ENCODE data around the gene CD6.
A peak's percentile ranks its signal among the peaks of the same experiment; 100 is the strongest.
"Not testable (repeated sequence)": the region's sequence is repeated elsewhere in the genome, so short reads cannot be mapped to it uniquely, and the experiment has no call there.

CD6 gene

DNA sequence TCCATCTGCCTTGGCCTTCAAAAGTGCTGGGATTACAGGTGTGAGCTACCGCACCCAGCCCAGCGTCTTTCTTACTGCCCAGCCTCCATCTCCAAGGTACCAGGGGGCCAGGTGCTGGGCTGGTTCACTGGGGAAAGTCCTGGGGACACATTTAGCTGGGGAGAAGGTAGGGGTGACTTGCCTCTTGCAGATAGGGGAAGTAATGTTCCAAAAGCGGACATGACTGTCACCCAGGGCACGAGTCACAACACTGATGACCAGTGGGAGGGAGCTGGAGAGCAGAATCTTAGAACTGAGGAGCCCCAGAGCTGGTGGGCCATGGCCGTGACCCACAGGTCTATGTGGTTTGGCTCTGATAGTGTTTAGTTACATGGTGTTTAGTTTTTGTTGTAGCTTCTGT is 17.1 kb upstream of the CD6 start:
- no peak for DNase-seq

DNA sequence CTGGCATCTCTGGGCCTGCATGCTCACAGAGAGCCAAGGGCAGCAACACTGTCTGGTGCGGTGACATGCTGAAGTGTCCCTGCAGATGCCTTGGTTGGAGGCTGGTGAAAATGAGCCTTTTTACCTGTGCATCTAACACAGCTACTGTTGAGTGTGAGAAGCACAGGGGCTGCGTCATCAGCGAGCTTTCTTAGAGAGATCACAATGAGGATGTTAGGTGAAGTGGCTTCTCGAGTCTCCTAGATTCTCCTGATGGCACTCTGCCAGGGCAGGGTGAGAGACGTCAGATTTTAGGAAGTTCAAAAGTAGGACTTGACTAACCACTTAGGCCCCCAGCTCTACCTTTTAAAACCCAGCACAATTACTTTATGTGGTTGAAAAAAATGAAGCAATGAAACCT is 15.9 kb upstream of the CD6 start:
- DNase-seq, result no peak

DNA sequence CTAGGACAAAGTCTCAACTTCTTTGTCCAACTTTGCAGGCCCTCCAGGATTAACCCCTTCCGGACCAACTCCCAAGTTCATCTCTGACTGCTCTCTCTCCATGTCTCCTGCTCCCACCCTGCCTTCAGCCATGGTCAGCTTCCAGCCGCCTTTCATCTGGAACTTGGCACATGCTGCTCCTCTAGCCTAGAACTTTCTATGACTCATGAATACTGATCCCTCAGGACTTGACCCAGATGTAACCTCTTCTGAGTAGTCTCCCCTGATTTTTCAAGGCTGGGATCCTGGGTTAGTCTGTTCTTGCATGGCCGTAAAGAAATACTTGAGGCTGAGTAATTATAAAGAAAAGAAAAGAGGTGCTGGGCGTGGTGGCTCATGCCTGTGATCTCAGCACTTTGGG is 14.3 kb upstream of the CD6 start:
- no peak for DNase-seq

DNA sequence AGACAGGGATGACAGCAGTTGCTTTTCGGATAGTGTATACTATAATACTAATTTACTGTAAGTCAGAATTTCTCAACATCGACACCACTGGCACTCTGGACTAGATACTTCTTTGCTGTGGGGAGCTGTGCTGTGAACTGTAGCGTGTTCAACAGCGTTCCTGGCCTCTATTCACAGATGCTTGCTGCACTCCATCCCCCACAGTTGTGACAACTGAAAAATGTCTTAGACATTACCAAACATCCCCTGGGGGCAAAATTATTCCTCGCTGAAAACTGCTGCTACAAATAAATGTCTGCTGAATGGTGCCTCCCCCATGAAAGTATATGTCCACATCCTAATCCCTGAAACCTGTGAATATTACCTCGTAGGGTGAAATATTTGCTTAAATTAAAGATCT is 12.0 kb upstream of the CD6 start:
- no peak for DNase-seq

DNA sequence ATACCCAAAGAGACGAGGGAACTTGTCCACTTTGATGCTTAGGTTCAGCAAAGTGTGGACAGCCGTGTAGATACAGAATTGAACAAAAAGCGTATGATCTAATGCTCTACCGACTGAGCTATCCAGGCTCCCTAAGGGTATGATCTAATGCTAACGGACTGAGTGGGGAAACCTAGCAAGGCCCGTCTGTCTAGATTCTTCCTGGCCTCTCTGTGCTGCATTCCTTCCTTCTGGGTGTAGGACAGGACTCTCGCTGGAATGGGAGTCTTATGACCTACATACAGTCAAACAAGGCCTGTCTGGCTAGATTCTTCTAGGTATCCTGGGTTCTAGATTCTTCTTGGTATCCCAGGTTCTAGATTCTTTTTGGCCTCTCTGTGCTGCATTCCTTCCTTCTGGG is 11.1 kb upstream of the CD6 start:
- no peak for DNase-seq

DNA sequence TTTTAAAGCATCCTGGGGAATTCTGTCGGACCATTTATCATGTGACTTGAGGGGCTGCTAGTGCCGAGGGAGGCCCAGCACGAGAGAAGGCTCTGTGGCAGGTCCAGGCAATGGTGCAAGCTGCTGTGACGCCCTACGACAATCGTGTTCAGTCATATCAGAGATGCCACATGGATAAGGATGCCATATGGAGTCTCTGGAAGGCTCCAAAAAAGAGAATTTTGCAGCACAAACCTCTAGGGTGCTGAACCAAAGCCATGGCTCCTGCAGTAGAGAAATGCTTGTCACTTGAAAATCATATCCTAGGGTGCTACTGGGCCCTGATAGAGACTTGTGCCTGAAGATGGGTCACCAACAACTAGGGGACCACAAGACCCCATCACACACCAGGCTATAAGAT is 6.7 kb upstream of the CD6 start:
- DNase-seq, result no peak

DNA sequence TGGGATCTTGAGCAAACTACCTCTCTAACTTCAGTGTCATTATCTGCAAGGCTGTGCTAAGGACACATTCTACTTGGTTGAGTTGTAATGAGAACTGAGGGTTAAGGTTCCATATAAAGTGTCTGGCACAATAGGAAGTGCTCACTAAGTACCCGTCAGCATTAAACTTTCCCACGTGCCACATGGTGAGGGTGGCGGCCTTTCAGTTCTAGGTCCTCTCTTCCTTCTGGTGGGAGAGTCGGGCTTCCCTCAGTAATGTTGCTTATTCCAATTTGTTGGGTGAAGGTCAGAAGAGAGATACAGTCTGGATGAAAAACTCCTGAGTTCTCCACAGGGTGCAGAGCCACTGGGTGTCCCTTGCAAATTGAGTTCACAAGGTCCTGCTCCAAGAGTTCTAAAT is 4.6 kb upstream of the CD6 start:
- no peak for DNase-seq

DNA sequence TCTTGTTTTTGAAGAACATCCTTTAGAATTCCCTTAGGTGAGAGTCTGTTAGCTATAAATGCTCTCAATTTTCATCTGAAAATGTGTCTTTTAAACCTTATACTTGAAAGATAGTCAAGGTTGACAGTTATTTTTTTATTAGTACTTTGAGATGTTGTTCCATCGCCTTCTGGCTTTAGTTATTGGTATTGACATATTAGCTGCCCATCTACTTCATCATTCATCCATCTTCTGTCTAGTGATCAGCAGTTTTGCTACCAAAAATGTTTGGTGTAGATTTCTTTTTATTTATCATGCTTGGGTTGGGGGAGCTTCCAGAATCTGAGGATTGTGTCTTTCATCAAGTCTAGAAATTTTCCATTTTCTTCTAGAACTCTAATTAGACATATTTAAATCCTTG is 3.3 kb upstream of the CD6 start:
- DNase-seq, result no peak

DNA sequence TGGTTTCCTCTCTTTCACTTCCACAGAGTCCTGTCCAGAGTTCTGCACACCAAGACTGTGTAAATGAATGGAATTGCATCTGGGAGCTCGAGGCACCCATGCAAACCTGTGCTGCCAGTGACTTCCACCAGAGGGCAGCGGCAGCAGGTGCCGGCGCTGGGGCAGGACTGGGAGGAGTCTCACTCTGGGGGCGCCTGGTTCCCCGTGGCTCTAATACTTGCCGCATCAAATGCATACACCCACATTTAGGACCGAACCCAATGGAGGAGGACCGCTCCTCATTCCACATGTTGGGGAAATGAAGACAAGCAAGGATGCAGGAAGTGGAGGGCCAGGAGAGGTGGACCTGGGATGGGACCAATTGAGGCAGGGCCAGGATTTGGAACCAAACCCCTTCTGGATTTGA is 1.1 kb upstream of the CD6 start:
- DNase-seq, result peak; percentile 81

DNA sequence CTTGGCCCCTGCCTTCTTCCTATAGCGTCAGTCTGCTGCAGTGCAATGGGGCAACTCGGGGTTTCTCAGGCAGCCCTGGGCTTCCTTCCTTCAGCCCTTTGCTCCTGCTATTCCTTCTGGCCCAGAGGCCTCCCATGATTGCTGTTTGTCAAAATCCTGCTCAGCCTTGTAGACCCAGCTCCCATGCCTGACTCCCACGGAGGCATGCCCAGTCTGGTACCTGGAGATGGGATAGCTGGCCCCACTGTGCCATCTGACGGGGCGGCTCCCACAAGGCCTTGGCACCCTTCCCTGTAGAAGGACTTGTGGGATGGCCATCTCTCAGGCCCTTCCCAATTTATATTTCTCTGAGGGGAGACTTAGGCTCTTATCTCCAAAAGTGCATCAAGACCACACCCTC is 590 bp upstream of the CD6 start:
- no peak for DNase-seq

DNA sequence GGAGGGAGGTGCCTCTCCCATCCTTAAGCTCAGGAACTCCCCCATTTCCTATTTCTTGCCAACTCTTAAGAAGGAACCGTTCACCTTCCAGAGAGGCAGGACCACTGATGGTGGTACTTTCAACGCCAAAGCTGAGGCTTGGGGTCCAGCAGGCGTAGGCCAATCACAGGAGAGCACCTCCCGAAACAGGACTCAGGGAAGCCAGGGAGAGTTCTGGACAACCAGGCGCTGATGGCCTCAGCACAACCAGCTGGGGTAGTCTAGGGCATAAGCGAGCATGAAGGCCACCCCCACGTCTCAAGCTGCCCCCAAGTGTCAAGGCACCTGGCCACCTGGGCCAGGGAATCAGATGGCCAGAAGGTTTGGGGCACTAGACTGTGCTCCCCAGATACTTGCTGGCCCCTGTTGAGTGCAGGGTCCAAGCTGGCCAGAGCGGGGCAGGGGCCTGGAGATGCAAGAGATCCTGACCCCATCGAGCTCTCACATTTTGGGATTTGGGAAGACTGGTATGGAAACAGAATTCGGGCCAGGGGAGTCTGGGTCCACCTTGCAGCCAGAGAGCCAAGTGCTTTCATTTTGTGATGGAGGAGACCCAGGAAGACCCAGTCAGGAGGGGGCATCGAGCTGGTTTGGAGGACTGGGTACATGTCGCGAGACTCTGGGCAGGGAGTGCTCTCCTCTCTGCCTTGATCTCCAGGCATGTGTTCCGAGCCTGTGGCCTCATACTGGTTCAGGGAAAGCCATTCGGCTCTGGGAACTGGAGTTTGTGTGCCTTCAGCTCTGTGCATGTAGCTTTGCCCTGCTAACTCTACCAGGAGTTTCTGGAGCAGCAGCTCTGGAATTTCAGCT is 926 bp downstream of the CD6 start:
- no peak for DNase-seq

DNA sequence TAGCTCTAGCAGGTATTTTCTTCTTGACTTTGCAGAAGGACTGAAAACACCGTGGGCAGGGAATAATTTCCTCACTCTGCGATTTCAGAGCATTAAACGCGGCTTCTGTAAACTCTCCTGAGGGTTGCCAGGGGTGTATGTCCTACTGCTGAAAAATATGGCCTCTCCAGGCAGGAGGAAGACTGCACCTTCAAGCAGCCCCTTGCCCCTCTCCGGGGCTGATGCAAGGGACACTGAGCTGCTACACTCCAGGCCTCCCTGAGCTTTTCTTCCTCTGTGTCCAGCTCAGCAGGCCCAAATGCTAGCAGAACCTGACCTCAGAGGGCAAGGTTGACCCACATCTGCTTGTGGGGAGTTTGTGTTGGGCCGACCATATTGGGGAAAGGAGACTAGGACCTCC is 2.2 kb downstream of the CD6 start:
- no peak for DNase-seq

DNA sequence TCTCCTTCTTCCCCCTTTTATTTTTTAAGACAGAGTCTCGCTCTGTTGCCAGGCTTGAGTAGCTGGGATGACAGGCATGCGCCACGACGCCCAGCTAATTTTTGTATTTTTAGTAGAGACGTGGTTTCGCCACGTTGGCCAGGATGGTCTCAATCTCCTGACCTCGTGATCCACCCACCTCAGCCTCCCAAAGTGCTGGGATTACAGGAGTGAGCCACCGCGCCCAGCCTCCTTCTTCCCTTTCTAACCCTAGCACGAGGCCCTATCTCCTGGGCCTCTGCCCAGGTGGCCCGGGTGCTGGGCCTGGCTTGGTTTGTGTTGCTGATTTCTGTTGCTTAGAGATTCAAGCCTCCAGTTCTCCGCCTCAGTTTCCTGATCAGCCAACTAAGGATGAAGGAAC is 2.8 kb downstream of the CD6 start:
- not testable (repeated sequence) for DNase-seq

DNA sequence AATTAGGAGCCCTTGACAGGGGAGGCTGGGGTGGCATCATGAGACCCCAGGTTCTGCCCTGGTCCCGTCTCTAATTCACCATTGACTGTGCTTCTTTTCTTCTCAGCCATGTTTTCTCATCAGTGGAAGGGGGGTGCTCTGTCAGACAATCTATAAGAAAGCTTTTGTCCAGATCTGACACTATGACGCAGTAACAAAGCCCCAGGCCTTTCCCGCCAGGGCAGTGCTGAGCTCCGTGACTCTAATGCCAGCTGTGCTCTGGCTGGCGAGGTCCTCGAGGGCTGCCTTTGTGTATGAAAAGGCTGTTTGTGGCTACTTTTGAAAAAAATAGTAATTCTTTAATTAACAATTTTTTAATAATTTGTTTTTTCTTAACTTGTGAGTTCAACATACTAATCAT is 3.2 kb downstream of the CD6 start:
- DNase-seq, result no peak

DNA sequence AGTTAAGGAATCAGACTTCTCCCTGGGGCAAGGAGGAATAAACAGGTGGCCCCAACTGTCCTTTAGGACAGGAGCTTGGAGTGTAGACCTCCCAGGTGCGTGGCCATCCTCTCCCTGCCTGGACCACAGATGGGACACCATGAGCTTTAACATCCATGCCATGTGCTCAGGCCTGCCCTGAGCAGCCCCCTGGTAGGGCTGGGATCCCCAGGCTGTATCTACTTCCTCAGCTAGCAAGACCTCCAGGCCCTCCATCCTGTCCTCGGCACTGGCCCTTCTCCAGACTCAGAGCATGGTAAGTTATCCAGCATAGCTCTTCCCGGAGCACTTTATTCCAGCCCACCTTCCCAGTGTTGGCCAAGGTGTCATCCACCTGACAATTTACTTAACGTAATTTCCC is 5.7 kb downstream of the CD6 start:
- DNase-seq, result no peak

DNA sequence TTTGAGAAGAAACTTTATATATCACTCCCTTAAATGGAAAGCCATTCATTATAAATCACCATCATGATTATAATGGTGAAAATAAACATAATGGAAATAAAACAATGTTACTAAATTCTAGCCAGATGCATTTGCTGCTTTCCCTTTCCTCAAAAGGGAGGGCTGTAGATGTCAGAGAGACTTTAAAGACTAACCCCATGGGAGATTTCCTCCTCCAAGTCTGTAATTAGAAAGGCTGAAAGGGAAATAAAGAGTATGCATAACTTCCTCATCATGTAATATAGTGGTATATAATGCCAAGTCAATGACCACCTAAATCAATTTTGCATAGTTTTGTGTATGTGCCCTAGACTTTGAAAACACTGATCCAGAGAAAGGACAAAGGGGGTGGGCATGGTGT is 6.4 kb downstream of the CD6 start:
- DNase-seq, result no peak

DNA sequence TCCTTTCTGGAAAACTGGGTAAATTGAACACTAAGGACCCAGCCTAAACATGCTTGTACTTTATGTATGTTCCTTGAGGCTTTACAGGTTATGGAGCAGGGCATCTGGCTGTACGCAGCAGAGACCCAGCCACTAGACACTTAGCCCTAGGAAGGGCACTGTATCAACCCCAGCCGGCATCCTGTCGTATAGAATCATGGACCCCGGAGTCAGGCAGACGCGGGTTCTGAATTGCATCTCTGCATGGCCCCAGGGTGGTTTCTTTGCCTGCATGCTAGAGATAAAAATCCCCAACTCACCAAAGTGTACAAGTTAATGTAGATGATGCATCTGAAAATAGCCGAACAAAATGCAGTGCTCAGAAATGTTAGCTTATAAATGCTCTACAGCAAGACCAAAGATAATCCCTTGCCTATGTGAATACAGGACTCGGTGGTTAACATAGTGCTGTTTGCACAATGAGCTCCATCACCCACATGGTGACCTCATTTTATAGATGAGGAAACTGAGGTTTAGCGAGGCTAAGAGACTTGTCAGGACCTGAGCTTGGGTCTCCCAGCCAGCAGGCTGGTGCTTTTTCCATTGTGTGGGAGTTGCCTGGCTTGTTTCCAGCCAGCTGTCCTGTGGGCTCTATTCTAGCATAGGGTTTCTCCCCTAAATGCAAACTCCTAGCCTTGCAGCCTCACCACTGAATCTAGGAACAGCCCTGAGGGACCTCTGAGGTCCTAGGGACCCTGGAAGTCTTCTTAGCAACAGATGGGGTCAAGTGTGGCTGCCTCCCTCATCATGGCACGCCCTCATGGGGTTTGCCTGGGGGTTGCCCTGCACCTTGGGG is 7.3 kb downstream of the CD6 start:
- DNase-seq, result peak; percentile 56 to 57

DNA sequence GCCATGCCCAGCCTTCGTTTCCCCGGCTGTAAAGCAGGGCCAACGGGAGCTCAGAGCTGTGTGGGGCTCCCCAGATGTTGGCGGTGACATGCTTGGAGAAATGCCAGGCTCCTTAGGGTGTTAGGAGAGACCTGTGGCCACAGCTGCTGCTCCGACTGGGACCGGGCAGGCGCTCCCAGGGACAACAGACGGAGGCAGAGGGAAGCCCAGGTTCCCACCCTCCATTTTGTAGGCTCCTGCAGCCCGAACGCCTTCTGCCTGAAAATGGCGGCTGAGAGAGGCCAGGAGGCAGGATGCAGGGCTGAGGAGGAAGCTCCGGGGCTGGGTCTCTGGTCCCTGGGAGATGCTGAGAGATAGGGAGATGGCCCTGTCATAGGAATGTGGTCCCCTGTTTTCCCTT is 10.0 kb downstream of the CD6 start:
- no peak for DNase-seq

DNA sequence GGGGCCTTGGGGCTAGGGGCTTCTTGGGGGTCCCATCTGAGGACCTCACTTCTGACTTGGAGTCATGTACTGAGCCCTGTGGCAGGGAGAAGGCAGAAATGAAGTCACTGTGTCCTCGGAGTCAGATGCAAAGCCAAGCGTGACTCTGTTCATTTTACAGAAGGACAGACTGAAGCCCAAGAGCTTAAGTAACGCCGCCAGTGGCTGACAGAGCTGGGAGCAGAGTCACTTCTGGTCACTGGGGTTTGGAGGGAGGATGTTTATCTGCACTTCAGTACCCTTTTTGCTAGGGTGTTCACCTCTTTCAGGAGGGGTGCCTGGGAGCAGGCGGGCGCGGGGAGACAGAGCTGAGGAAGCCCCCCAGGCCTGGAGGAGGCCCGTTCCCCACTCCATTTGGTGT is 10.7 kb downstream of the CD6 start:
- DNase-seq, result no peak

DNA sequence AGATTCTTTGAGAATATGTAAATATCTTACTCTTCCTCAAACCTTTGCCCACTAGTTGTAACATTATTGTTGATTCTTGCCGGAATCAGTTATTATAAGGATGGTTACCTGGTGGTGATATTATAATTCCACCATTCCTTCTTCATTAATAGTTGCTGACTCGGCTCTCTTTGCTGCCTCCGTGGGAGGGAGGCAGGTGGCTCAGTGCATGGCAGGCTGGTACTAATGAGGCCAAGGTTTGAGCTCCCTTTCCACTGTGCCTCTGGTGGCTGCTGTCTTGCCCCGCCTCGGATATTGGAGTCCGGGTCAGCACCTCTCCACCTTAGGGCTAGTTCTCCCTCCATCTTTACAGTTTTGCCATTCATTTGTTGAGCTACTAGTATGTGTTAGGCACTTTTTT is 12.7 kb downstream of the CD6 start:
- DNase-seq, result no peak

DNA sequence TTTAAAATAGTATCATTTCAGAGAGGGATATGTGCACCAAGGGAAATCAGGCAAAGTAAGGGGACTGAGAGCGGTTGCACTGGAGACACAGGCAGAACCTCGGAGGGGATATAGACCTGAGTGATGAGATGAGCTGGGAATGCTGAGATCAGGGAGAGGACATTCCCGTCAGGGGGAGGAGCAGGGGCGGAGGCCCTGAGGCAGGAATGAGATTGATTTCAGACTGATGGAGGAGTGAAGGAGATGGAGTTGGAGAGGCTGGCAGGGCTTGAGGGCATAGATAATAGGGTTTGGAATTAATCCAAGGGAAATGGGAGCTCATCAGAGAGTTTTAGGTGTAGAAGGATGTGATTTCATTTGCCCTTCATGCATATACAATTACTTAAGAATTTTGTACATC is 13.2 kb downstream of the CD6 start:
- DNase-seq, result no peak

DNA sequence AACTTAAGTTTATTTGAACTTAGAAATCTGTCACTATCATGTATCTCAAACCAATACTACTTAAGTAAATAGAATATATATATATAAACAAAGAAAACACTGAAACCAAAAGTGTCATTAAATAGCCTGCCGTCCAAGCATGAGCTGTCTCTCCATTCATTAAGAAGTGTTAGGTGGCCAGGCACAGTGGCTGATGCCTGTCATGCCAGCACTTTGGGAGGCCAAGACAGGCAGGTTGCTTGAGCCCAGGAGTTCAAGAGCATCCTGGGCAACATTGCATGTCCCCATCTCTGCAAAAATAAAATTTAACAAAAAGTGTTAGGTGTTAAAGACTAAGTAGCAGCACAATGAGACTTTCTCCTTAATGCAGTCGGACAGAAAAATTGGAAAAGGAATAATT is 14.0 kb downstream of the CD6 start:
- DNase-seq, result no peak

DNA sequence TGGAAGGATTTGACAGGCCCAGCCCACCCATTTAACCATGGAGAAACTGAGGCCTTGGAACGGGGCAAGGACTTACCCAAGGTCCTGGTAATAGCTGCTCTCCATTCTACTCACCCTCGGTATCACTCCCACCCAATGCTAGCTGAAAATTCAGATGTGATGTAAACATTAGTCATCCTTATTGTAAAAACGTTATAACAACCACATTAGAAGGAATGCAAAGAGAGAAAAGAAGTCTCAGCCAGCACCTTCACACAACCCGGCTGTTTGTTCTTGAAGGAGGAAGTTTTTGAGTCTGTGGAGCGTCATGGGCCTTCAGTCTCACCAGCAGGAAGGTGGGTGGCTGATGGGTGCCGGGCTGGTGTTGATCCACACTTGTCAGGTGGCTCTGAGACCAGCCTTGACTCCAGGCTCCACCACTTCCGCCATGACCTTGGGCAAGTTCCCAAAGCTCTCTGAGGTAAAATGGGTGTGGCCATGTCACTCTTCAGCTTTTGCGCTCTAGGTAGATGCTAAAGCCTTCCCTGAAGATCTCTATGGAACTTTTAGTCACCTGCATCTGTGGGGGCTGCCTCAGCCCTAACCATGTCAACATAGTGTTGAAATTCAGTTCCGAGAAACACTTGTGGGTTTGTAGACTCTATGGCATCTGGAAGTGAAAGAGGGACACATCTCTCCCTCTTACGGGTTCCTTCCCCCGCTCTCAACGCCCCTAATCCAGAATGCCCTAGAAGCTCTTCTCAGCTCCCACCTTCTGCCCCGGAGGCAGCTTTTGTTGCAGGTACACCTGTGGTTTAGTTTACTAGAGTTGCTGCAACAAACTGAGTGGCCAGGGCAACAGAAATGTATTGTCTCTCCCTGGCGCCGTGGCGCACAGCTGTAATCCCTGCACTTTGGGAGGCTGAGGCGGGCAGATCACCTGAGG is 14.8 kb downstream of the CD6 start:
- peak; percentile 89 to 94 for DNase-seq

All from activated CD4-positive, alpha-beta T cell treated with anti-CD3 and anti-CD28 coated beads, Interleukin-2, amount 50 U/mL, for 4 hours (primary cell).